Common myeloid progenitor, CD34-positive (primary cell): ENCODE data around the gene TPSG1.
"Not testable (repeated sequence)": the region's sequence is repeated elsewhere in the genome, so short reads cannot be mapped to it uniquely, and the experiment has no call there.

Source experiments
- CTCF ChIA-PET: fragments of 350-600 bp; sonication (Branson Sonifier 250); formaldehyde crosslinking; loops from one replicate; lab custom pipeline; 2021; ENCODE audit warnings: antibody characterized with exemption; lab: Charles Lee
- POLR2A ChIA-PET: fragments of 350-600 bp; sonication (Branson Sonifier 250); formaldehyde crosslinking; loops from one replicate; lab custom pipeline; 2021; ENCODE audit warnings: antibody characterized with exemption; lab: Charles Lee
- DNase-seq, 3 donors: peaks; one replicate each; pipeline versions ENCODE4 v3.0.0 to v3.0.0-alpha.2; 2013
- H3K27ac ChIP-seq, 2 experiments: 1 replicate in 1 of 2; 2 replicates in 1 of 2; pipeline ENCODE4 v1.7.0; 2013; ENCODE audit warnings: inconsistent platforms in 2 of 2, low read length in 2 of 2, mild to moderate bottlenecking in 2 of 2, low read depth in 1 of 2, moderate library complexity in 1 of 2; ENCODE audit not compliant: severe bottlenecking in 2 of 2, insufficient read depth in 1 of 2, poor library complexity in 1 of 2
- H3K27me3 ChIP-seq, 5 experiments: replicated peaks in 2 of 5; 1 replicate in 3 of 5; 2 replicates in 2 of 5; pipeline versions ENCODE4 v1.6.1 to v1.7.0; 2013; ENCODE audit warnings: low read length in 4 of 5, mild to moderate bottlenecking in 2 of 5, moderate library complexity in 2 of 5, inconsistent platforms in 1 of 5; ENCODE audit not compliant: insufficient read depth in 5 of 5, control insufficient read depth in 4 of 5
- H3K36me3 ChIP-seq, 4 experiments: 1 replicate in 2 of 4; 2 replicates in 2 of 4; pipeline versions ENCODE4 v1.6.1 to v1.7.0; 2013; ENCODE audit warnings: low read length in 3 of 4, control low read depth in 1 of 4, mild to moderate bottlenecking in 1 of 4; ENCODE audit not compliant: control insufficient read depth in 4 of 4, insufficient read depth in 4 of 4
- H3K4me1 ChIP-seq, 4 experiments: 1 replicate in 3 of 4; 2 replicates in 1 of 4; pipeline versions ENCODE4 v1.6.1 to v1.7.1; 2013; ENCODE audit warnings: low read length in 3 of 4, mild to moderate bottlenecking in 3 of 4, control low read depth in 1 of 4, inconsistent platforms in 1 of 4, moderate library complexity in 1 of 4; ENCODE audit not compliant: control insufficient read depth in 4 of 4, insufficient read depth in 4 of 4; ENCODE audit errors: control extremely low read depth in 1 of 4
- H3K4me3 ChIP-seq, 7 experiments: 1 replicate in 4 of 7; 2 replicates in 3 of 7; pipeline versions ENCODE4 v1.5.1 to v1.7.0; 2013; ENCODE audit warnings: mild to moderate bottlenecking in 7 of 7, low read length in 6 of 7, moderate library complexity in 6 of 7, inconsistent platforms in 2 of 7, low read depth in 2 of 7, control low read depth in 1 of 7; ENCODE audit not compliant: insufficient read depth in 4 of 7, control insufficient read depth in 1 of 7; ENCODE audit errors: extremely low read depth in 1 of 7
- H3K9me3 ChIP-seq, 5 experiments: 1 replicate in 4 of 5; 2 replicates in 1 of 5; pipeline versions ENCODE4 v1.6.1 to v1.7.1; 2013; ENCODE audit warnings: low read length in 4 of 5, mild to moderate bottlenecking in 2 of 5, inconsistent platforms in 1 of 5, low read depth in 1 of 5, moderate library complexity in 1 of 5; ENCODE audit not compliant: control insufficient read depth in 4 of 5, insufficient read depth in 2 of 5; ENCODE audit errors: control extremely low read depth in 1 of 5
- WGBS: methylation state at CpG from one replicate; pipeline ENCODE4 v1.1.5; 2013; ENCODE audit not compliant: insufficient coverage; 5-methylcytosine and 5-hydroxymethylcytosine counted together

TPSG1 gene

DNA sequence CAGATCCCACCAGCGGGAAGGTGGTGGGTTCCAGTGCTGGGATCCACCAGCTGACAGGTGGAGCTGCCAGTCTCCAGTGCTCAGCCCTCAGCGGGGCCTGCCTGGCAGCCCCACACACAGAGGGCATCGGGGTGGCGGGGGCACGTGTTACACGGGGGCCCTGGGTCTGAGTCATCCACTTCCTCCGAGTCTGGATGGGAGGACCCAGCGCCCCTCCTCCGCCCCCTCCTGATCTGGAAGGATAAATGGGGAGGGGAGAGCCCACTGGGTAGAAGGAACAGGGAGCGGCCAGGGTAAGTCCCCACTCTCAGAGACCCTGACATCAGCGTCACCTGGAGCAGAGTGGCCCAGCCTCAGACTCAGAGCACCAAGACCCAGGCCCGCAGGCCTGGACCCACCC, 15.4 kb upstream of the TPSG1 start, which contains the start of gene TPSAB1:
Gene TPSAB1 (plus strand): TSS at position 270 of the 400 bp plus-strand sequence. CDS start 234 bp downstream, outside the sequence.
- H3K9me3 ChIP-seq, H3K27ac ChIP-seq, CTCF ChIA-PET, H3K27me3 ChIP-seq, DNase-seq, H3K36me3 ChIP-seq, H3K4me3 ChIP-seq, POLR2A ChIA-PET: not testable (repeated sequence)
- WGBS: no CpG with 5 or more reads among the region's 12 CpGs
- H3K4me1 ChIP-seq: peaks cover 0 to 24% (median 7%) of the 10 kb centered on the region in 4 experiments

DNA sequence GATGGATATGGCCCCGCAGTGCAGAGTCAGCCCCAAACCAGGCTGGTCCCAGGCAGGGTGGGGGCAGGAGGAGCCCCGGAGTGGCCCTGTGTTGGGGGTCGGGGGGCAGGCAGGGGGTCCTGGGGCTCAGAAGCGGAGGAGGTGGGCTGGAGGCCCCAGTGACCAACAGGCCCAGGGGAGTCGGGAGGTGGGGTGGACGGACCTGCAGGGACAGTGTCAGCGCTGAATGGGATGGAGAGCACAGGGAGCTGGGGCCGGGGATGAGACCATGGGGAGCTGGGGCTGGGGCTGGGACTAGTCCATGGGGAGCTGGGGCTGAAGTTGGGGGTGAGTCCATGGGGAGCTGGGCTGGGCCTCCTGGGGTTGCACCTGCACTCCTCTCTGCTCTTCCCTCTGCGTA, 14.5 kb upstream of the TPSG1 start:
- H3K27me3 ChIP-seq, DNase-seq, POLR2A ChIA-PET, H3K4me3 ChIP-seq, CTCF ChIA-PET, H3K9me3 ChIP-seq, H3K27ac ChIP-seq, H3K36me3 ChIP-seq: not testable (repeated sequence)
- H3K4me1 ChIP-seq: peaks cover 0 to 15% (median 1%) of the 10 kb centered on the region in 4 experiments
- WGBS: 100% methylated on average over 1 of the region's 9 CpGs

DNA sequence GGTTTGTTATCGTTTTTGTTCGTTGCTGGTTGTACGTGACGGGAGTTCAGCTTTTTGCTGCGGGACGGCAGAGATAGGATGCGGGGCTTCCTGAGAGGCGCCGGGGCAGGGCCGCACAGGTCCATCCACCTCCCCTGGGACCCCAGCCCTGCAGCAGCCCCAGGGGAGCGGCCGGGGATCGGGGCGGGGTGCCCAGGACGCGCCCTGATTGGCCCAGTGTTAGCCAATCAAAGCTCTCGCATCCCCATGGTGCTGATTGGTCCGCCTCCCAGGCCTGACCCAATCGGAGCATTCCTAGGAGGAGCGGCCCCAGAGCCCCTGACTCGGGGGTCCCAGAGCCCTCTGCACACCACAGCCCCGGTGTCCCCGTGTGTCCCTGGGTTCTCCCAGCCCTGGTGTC, 13.8 kb upstream of the TPSG1 start:
- H3K4me1 ChIP-seq, H3K27me3 ChIP-seq, H3K27ac ChIP-seq, POLR2A ChIA-PET, DNase-seq, H3K36me3 ChIP-seq, CTCF ChIA-PET, H3K4me3 ChIP-seq, H3K9me3 ChIP-seq: not testable (repeated sequence)
- WGBS: 94% methylated on average over 8 of the region's 23 CpGs

DNA sequence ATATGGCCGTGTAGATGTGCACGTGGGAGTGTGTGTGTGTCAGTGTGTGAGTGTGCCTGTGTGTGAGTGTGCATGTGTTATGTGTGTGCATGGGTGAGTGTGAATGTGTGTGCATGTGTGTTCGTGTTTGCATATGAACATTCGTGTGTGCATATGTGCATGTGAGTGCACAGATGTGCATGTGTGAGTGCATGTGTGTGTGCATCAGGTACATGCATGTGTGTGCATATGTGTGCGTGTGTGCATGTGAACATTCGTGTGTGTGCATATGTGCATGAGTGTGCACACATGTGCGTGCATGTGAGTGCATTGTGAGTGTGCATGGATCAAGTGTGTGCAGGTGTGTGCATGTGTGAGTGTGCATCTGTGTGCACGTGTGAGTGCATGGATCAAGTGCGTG, 12.9 kb upstream of the TPSG1 start:
- DNase-seq: no peak
- Histone ChIP-seq H3K27ac (no peak overlapping the region), H3K9me3 (no peaks in the 10 kb centered on the region), H3K36me3 (no peaks in the 10 kb centered on the region), H3K27me3 (peaks cover 0 to 3% (median 0%) of the 10 kb centered on the region in 5 experiments), H3K4me1 (peaks cover 0 to 5% (median 0%) of the 10 kb centered on the region in 4 experiments), H3K4me3 (no peak overlapping the region)
- POLR2A ChIA-PET: no interaction called here
- CTCF ChIA-PET: no interaction called here
- WGBS: 98% methylated on average over 7 of the region's 9 CpGs

DNA sequence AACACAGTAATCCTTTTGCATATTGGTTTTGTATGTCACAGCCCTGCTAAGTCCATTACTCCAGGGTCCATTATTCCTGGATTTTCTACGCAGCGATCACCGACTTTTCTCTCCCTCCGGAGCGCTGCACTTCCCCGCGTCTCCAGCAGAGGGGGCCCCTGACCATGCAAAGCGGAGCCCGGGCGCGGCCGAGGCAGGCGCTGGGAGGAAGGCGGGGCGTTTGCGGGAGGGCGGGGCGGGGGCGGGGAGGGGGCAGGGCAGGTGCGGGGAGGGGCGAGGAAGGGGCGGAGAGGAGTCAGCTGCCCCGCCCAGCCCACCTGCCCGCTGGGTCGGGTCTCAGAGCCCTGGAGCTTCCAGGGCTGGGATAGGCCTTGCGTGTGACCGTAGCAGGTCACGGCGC, 11.6 kb upstream of the TPSG1 start:
- no CpG with 5 or more reads among the region's 29 CpGs for WGBS
- H3K4me3 ChIP-seq, H3K27ac ChIP-seq, DNase-seq, H3K27me3 ChIP-seq, POLR2A ChIA-PET, H3K36me3 ChIP-seq, CTCF ChIA-PET, H3K9me3 ChIP-seq, H3K4me1 ChIP-seq: not testable (repeated sequence)

DNA sequence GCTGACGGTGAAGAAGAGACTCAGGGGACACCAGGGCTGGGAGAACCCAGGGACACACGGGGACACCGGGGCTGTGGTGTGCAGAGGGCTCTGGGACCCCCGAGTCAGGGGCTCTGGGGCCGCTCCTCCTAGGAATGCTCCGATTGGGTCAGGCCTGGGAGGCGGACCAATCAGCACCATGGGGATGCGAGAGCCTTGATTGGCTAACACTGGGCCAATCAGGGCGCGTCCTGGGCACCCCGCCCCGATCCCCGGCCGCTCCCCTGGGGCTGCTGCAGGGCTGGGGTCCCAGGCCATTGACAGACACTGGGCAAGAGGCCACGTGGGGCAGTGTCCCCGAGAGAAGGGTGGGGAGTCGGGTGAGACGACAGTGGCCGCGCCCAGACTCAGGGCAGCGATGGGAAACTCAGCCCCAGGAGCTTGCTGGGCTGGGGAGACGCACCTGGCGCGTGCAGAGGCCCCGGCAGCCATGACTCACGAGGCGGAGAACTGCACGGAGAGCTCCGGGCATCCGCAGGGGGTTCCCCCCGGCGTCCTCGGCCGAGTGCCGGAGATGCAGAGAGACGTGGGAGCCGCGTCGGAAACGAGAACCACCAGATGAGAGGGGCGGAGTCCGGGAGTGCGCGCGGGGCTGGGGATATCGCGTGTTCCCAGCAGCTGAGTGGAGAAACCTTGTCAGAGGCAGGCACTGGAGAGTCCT, 7.1 kb upstream of the TPSG1 start:
- WGBS: no CpG with 5 or more reads among the region's 47 CpGs
- DNase-seq, H3K27ac ChIP-seq, POLR2A ChIA-PET, H3K4me1 ChIP-seq, H3K27me3 ChIP-seq, H3K4me3 ChIP-seq, H3K9me3 ChIP-seq, H3K36me3 ChIP-seq, CTCF ChIA-PET: not testable (repeated sequence)

DNA sequence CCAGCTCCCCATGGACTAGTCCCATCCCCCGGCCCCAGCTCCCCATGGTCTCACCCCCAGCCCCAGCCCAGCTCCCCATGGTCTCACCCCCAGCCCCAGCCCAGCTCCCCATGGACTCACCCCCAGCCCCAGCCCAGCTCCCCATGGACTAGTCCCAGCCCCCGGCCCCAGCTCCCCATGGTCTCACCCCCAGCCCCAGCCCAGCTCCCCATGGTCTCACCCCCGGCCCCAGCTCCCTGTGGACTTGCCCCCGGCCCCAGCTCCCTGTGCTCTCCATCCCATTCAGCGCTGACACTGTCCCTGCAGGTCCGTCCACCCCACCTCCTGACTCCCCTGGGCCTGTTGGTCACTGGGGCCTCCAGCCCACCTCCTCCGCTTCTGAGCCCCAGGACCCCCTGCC, 6.2 kb upstream of the TPSG1 start:
- CTCF ChIA-PET, H3K4me3 ChIP-seq, H3K27ac ChIP-seq, H3K36me3 ChIP-seq, H3K9me3 ChIP-seq, DNase-seq, POLR2A ChIA-PET, H3K27me3 ChIP-seq, H3K4me1 ChIP-seq: not testable (repeated sequence)
- WGBS: no CpG with 5 or more reads among the region's 7 CpGs
